HuH-7 (cell line): ENCODE measurements around the gene TROAP.
"Not testable (repeated sequence)": the region's sequence is repeated elsewhere in the genome, so short reads cannot be mapped to it uniquely, and the experiment has no call there.

Experiments used
- DNase-seq: peaks from one replicate; pipeline ENCODE4 v3.0.0; 2011; ENCODE audit warnings: low spot score

Gene TROAP, protein sequence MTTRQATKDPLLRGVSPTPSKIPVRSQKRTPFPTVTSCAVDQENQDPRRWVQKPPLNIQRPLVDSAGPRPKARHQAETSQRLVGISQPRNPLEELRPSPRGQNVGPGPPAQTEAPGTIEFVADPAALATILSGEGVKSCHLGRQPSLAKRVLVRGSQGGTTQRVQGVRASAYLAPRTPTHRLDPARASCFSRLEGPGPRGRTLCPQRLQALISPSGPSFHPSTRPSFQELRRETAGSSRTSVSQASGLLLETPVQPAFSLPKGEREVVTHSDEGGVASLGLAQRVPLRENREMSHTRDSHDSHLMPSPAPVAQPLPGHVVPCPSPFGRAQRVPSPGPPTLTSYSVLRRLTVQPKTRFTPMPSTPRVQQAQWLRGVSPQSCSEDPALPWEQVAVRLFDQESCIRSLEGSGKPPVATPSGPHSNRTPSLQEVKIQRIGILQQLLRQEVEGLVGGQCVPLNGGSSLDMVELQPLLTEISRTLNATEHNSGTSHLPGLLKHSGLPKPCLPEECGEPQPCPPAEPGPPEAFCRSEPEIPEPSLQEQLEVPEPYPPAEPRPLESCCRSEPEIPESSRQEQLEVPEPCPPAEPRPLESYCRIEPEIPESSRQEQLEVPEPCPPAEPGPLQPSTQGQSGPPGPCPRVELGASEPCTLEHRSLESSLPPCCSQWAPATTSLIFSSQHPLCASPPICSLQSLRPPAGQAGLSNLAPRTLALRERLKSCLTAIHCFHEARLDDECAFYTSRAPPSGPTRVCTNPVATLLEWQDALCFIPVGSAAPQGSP

DNA sequence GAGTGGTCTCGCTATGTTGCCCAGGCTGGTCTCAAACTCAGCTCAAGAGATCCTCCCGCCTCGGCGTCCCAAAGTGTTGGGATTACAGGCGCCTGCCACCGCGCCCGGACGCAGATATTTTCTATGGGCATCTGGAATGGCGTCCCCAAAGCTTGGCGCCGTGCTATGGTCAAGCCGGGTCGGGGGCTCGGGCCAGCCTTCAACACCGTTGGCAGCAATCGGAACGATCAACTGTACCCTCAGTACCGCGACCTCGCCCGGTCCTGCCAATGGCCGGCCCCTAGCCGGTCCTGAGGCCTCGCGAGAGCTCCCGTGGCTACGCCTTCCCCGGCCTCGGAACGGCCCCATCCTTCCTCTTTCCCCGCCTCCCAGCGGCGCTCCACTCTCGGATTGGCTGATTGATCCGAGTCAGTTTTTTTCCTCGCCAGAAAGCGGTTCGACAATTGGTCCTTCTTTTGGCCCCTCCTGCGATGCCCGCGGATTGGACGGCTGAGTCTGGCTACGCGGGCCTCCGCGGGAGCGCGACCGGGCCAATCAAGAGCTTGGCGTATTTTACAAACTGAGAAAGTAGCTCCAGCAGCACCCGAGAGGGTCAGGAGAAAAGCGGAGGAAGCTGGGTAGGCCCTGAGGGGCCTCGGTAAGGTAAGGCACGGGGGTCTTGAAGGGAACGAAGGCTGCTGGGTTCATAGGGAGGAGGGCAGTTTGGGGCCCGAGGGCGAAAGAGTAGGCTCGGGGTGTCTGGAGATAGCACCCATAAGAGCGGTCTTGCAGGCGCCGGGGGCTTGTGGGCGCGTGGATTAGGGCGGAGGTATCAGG lies at the start of gene TROAP:
TSS of gene TROAP (plus strand) at position 548 of the 816 bp plus-strand sequence. CDS start 354 bp downstream, outside the sequence.
- peak; percentile 98 for DNase-seq

GRCh38 chr12:49273726-49274395 lies 49.2 kb upstream of the TROAP start:
- DNase-seq = no peak

- no peak for DNase-seq
These were observed 48.5 kb upstream of the TROAP start for GRCh38 chr12:49274396-49275069.

DNA sequence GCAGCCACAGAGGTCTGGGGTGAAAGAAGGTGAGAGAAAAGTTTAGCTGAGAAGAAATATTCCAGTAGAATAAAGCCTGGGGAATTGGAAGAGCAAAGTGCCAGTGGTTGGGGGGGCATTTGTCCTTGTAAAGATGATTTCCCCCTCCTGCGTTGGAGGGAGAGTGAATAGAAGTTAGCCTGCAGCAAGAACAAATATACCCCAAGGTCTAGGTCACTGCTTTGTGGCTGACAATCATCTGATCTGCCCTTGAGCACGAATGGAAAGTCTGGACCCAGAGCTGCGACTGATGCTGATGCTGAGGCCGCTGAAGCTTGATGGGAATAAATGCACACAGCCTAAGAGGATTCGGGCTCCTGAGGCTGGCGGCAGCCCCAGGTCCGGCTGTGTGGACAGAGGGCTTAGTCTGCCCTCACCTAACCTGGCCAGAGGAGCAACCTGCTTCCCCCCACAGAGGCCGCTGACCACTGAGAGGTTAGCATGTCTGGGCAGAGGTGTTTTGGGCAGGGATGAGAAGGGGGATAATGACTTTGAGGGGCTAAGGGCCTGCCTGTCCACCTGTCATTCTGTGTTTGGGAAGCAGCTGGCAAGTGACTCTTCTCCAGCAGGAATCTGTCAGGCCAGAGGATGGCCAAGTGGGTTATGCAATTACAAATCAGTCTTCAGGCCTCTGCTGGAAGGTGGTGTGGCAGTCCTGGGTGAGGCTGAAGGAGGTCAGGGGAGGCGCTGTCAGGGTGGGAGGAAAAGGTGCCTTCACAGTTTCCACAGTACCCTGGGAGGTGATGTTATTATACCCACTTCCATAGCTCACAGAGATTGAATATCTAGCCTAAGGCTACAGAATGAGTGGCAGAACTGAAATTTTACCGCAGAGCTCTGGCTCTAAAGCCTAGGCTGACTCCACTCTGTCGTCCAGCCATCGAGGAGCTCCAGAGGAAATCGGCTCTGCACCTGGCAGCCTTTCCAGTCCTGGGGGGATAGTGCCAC lies 46.5 kb upstream of the TROAP start:
- DNase-seq = no peak

GRCh38 chr12:49277466-49277865 lies 45.6 kb upstream of the TROAP start:
- no peak for DNase-seq

GRCh38 chr12:49279706-49280159 lies 43.3 kb upstream of the TROAP start:
- DNase-seq = no peak

DNA sequence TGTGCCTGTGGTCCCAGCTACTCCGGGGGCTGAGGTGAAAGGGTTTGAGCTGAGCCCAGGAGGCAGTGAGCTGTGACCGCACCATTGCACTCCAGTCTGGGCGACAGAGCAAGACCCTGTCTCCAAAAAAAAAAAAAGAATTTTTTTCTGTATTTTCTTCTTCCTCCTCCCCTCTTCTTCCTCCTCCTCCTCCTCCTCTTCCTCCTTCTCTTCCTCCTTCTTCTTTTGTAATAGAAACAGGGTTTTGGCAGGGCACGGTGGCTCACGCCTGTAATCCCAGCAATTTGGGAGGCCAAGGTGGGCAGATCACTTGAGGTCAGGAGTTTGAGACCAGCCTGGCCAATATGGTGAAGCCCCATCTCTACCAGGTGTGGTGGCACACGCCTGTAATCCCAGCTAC lies 42.5 kb upstream of the TROAP start:
- DNase-seq = not testable (repeated sequence)

- DNase-seq = no peak
These were observed 40.8 kb upstream of the TROAP start for GRCh38 chr12:49282302-49282701.

GRCh38 chr12:49282740-49283375 lies 40.2 kb upstream of the TROAP start:
- not testable (repeated sequence) for DNase-seq

GRCh38 chr12:49283541-49284429 lies 39.3 kb upstream of the TROAP start:
- DNase-seq = no peak

DNA sequence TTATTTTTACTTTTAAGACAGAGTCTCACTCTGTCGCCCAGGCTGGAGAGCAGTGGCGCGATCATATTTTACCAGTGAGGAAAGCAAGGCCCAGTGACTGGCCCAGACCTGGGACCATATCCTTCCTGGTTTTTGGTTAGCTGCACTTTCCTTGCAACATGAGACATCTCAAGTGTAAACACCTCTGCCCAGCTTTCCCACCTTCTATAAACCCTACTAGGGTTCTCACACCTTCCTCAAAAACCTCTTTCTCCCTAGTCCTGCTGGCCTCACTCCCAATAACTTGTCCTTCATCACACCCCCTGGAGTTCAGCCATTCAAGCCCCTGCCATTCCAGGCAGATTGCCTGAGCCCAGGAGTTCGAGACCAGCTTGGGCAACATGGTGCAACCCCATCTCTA lies 38.4 kb upstream of the TROAP start:
- DNase-seq = no peak

- no peak for DNase-seq
These were observed 35.2 kb upstream of the TROAP start for GRCh38 chr12:49287876-49288275.

DNA sequence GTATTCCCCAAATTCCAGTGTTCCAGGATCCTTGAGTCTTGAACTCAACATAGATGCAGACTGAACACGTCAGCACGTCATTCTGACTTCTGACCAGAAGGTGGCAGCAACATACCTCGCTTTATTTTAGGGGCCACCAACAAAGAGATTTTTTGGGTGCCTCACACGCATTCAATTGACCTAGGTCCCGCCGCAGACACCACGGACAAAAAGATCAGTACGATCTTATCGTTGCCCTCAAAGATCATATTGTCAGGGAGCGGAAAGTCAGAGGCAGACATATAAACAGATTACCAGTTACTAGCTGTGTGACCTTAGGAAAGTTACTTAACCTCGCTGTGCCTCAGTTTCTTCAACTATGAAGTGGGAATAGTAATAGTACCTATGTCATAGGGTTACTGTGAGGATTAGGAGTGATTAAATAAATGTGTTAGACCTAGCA lies 34.6 kb upstream of the TROAP start:
- peak; percentile 71 for DNase-seq

DNA sequence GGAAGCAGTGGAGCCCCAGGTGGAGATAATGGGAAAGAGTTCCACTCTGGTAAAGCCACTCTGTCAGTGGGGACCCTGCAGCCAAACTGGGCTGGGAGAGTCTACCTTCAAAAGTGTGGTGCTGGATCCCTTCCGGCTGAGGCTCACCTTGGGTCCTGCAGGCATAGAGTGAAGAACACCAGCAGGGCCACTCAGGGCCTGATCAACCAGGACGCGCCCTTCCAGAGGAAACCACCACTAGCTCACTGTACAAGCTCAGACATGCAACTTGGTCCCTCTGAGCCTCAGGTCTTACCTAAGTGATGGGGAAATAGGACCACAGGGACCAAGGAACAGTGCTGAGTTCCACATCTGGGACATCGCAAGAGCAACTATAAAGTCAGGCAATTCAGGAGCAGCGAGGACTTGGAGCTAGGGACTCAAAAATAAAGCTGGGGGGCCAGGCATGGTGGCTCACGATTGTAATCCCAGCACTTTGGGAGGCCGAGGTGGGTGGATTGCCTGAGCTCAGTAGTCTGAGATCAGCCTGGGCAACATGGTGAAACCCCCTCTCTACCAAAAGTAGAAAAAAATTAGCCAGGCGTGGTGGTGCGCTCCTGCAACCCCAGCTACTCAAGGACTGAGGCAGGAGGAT lies 34.0 kb upstream of the TROAP start:
- DNase-seq = no peak

DNA sequence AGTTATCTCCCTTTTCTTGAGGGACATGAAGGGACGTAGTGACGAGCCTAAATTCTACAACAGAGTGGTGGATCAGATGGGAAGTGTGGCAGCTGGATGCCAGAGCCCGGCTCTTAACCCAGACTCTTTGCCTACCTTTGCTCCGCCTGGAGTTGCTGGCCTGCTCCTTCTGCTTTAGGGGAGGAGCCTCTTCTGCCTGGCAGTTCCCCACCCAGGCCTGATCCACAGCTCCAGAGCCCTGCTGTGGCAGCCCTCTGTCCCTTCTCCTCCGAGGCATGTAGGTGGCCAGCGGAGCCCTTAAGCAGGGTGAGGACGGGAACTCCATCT lies 30.4 kb upstream of the TROAP start:
- DNase-seq = no peak

DNA sequence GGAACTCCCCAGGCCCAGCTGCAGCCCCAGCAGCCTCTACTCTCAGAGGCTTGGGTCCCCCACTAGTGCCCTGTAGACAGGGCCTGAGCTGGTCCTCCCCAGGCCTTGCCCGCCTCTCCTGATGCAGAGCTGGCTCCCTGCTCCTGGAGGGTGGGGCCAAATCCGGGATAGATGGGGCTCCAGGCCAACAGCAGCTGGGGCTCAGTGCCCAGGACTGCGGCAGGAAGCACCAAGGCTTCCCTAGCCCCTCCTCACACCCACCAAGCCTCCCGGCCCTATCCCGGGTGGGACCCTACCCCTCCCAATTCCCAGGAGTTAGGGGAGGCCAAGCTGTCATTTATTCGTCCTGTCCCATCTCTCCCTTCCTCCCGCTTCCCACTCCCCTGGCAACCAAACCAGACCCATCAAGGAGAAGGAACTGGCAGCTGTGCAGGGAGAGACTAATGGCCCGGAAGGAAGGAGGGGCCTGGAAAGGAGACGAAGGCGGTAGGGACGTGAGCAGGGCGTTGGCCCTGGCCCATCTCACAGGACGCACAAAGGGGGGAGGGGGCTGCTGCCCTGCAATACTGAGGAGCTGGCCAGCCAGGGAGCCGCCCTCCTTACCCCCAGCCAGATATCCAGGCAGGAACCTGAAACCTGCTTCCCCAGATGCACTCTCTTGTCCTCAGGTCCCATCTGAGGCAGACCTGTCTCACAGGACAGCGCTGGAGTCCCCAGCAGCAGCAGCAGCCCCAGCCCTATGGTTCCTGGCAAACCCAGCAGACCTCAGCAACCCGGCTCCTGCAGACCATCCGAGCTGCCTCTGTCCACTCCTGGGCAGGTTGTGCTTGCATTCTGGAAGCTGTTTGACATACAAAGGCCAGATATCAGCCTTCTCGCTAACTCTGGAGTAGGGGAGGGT lies 29.7 kb upstream of the TROAP start:
- no peak for DNase-seq
